CD4-positive, alpha-beta T cell treated with Interleukin-17A for 1 hour (primary cell): ENCODE data around the gene ZBTB11.
"Not testable (repeated sequence)": the region's sequence is repeated elsewhere in the genome, so short reads cannot be mapped to it uniquely, and the experiment has no call there.

Source experiments
- DNase-seq: peaks from one replicate; pipeline ENCODE4 v3.0.0-alpha.2; 2020

Gene ZBTB11

GRCh38 chr3:101613014-101613413, 63.9 kb downstream of the ZBTB11 start:
- not testable (repeated sequence) for DNase-seq

DNA sequence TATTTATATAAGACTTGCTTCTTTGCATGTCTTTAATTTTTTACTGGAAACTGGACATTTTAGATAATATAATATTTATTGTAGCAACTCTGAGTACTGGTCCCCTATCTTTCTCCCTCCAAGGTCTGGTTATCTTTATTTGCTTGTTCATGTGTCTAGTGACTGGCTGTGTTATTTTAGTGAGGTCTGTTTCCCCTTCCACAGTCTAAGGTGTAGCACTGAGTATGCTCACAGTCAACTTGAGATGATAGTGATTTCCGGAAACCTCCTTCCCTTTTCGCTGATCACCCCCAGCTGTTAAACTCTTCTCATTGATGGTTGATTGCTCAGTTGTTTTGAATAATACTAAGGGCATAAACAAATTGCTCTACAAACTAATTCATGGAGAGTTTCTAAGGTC, 65.9 kb downstream of the ZBTB11 start:
- DNase-seq: no peak

DNA sequence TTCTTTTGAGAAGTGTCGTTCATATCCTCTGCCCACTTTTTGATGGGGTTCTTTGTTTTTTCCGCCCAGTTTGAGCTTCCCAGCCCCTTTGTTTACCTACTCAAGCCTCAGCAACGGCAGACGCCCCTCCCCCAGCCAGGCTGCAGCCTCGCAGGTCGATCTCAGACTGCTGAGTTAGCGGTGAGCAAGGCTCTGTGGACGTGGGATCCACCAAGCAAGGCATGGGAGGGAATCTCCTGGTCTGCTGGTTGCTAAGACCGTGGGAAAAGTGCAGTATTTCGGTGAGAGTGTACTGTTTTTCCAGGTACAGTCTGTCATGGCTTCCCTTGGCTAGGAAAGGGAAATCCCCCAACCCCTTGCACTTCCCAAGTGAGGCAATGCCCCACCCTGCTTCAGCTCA, 71.5 kb downstream of the ZBTB11 start:
- DNase-seq: not testable (repeated sequence)

- no peak for DNase-seq
These were observed 73.7 kb downstream of the ZBTB11 start for GRCh38 chr3:101603184-101603583.

DNA sequence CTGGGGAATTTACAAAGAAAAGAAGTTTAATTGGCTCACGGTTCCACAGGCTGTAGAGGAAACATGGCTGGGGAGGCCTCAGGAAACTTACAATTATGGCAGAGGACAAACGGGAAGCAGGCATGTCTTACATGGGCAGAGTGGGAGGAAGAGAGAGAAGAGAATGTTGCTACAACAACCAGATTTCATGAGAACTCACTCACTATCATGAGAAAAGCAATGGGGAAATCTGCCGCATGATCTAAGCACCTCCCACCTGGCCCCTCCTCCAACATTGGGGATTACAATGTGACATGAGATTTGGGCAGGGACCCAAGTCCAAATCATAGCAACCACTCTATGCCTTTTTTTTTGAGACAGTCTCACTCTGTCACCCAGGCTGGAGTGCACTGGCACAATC, 74.2 kb downstream of the ZBTB11 start:
- no peak for DNase-seq
